Uterus (tissue), 2 donors: ENCODE data around the gene MEIS3.
"Not testable (repeated sequence)": the region's sequence is repeated elsewhere in the genome, so short reads cannot be mapped to it uniquely, and the experiment has no call there.

Experiments used
- POLR2A ChIP-seq, 2 donors: fragments of 450-650 bp; IDR thresholded peaks; one replicate each; pipeline ENCODE4 v1.6.1; 2016; ENCODE audit warnings: antibody characterized with exemption in 2 of 2, mild to moderate bottlenecking in 1 of 2, moderate library complexity in 1 of 2
- TF ChIP-seq, protein P1 (sequence below), 4 experiments: fragments of 200-600 bp in 2 of 4; fragments of 450-650 bp in 2 of 4; sonication (generic) in 2 of 4; IDR thresholded peaks; one replicate each; pipeline ENCODE4 v1.5.1; 2016 to 2019; ENCODE audit warnings: antibody characterized with exemption in 4 of 4, mild to moderate bottlenecking in 2 of 4, moderate library complexity in 1 of 4

DNA sequence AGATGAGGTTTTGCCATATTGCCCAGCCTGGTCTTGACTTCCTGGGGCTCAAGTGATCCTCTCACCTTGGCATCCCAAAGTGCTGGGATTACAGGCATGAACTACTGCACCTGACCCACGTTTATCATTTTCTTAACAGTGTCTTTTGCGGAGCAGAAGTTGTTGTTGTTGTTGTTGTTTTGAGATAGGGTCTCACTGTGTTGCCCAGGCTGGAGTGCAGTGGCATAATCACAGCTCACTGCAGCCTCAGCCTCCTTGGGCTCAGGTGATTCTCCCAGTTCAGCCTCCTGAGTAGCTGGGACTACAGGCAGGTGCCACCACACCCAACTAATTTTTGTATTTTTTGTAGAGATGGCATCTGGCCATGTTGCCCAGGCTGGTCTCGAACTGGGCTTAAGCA lies 31.7 kb downstream of the MEIS3 start:
- TF ChIP-seq, protein P1, sequence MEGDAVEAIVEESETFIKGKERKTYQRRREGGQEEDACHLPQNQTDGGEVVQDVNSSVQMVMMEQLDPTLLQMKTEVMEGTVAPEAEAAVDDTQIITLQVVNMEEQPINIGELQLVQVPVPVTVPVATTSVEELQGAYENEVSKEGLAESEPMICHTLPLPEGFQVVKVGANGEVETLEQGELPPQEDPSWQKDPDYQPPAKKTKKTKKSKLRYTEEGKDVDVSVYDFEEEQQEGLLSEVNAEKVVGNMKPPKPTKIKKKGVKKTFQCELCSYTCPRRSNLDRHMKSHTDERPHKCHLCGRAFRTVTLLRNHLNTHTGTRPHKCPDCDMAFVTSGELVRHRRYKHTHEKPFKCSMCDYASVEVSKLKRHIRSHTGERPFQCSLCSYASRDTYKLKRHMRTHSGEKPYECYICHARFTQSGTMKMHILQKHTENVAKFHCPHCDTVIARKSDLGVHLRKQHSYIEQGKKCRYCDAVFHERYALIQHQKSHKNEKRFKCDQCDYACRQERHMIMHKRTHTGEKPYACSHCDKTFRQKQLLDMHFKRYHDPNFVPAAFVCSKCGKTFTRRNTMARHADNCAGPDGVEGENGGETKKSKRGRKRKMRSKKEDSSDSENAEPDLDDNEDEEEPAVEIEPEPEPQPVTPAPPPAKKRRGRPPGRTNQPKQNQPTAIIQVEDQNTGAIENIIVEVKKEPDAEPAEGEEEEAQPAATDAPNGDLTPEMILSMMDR (IDR thresholded peaks at IDR 0.05) = not testable (repeated sequence)
- TF ChIP-seq POLR2A (IDR thresholded peaks at IDR 0.05) = not testable (repeated sequence)
